Activated effector memory CD4-positive, alpha-beta T cell treated with Interleukin-2 at 50 U/mL for 16 hours (primary cell): ENCODE measurements around the gene RNASEH2A.
"Not testable (repeated sequence)": the region's sequence is repeated elsewhere in the genome, so short reads cannot be mapped to it uniquely, and the experiment has no call there.

Source experiments
- DNase-seq: peaks from one replicate; pipeline ENCODE4 v3.0.0-alpha.2; 2020

The RNASEH2A gene

GRCh38 chr19:12834566-12834943, 28.2 kb downstream of the RNASEH2A start, which contains the start of gene RTBDN:
Gene RTBDN (minus strand): TSS chr19:12834579. CDS start chr19:12829979, 4,600 bp downstream.
- DNase-seq: no peak

- no peak for DNase-seq
These were observed 28.8 kb downstream of the RNASEH2A start for GRCh38 chr19:12834976-12835757.

- DNase-seq: no peak
These were observed 30.1 kb downstream of the RNASEH2A start for GRCh38 chr19:12836529-12836863.

GRCh38 chr19:12837225-12837624, 30.8 kb downstream of the RNASEH2A start:
- no peak for DNase-seq

- peak; percentile 29 for DNase-seq
These were observed 31.9 kb downstream of the RNASEH2A start, which contains the start of gene MAST1 for GRCh38 chr19:12838182-12838885. Gene MAST1 (plus strand): TSS chr19:12838515. CDS start chr19:12838573, 58 bp downstream.

GRCh38 chr19:12838886-12839756, 32.7 kb downstream of the RNASEH2A start:
- no peak for DNase-seq

- DNase-seq: no peak
These were observed 34.0 kb downstream of the RNASEH2A start for GRCh38 chr19:12840091-12841079.

GRCh38 chr19:12841094-12841493, 34.7 kb downstream of the RNASEH2A start:
- no peak for DNase-seq

GRCh38 chr19:12842511-12842910, 36.1 kb downstream of the RNASEH2A start:
- DNase-seq: no peak

GRCh38 chr19:12843328-12843727, 36.9 kb downstream of the RNASEH2A start:
- no peak for DNase-seq

- DNase-seq: no peak
These were observed 37.8 kb downstream of the RNASEH2A start for GRCh38 chr19:12843999-12844732.

- DNase-seq: not testable (repeated sequence)
These were observed 40.2 kb downstream of the RNASEH2A start for GRCh38 chr19:12846613-12847012.

- DNase-seq: peak; percentile 67
These were observed 41.1 kb downstream of the RNASEH2A start for GRCh38 chr19:12847159-12848139.

GRCh38 chr19:12856653-12857052, 50.3 kb downstream of the RNASEH2A start:
- no peak for DNase-seq

GRCh38 chr19:12858041-12858928, 51.9 kb downstream of the RNASEH2A start:
- no peak for DNase-seq

GRCh38 chr19:12859546-12859945, 53.2 kb downstream of the RNASEH2A start:
- DNase-seq: no peak
